ENCODE measurements around the gene GPC6. TPM values are rescaled to one million over a fixed set of nuclear protein-coding genes. Genes with fewer than 3 reads are reported as not detected.

The GPC6 gene
- total RNA-seq, 1 donor from 2014 or later: not detected

DNA sequence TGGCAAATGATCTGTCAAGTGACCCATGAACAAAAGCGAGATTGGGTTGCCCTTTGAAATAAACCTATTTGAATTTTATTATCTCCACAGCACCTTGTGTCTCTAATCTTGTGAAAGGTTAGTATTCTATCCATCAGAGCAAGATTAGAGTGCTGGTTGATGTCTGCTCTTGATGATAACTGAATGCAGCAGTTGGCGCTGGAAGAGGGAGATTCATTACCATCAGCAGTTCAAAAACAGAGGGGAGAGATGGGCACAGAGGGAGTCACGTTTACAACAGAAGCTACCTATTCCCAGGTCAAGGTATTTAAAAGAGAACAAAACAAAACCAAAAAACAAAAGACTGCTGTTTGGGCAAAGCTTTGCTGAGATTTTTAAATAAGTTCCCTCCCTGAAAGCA is 588.1 kb downstream of the GPC6 start:
- H3K9me3 Mint-ChIP-seq: no peaks in the 10 kb centered on the region

DNA sequence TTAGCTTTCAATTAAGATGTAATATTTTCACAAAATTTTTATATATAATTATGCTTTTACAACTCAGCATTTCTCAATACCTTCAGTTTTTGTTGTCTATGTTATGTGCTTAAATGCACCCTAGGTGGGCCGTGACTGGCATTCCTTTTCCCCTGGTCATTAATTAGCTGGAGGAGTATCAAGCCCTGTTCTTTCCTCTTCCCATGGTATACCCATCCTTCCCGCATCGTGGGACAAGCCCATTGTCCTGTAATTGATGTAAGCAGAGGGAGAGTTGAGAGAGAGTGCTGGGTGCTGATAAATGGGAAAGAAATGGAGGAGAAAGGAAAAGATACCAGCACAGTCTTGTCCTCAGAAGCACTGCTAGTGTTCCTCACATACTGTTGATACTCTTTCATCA is 591.7 kb downstream of the GPC6 start:
- ChIA-PET CTCF (no interaction called here), POLR2A (no interaction called here)
- ATAC-seq (ENCODE audit: low read depth) (no peak), DNase-seq (no peak)
- no peaks in the 10 kb centered on the region for H3K36me3 Mint-ChIP-seq (ENCODE audit: low read depth)
- H3K4me3 Mint-ChIP-seq: no peak overlapping the region
- H3K9me3 Mint-ChIP-seq: no peaks in the 10 kb centered on the region
- no peak overlapping the region for H3K27ac Mint-ChIP-seq
- intact Hi-C loops (cut with micrococcal nuclease): no loop called here
- TF ChIP-seq, protein P1, sequence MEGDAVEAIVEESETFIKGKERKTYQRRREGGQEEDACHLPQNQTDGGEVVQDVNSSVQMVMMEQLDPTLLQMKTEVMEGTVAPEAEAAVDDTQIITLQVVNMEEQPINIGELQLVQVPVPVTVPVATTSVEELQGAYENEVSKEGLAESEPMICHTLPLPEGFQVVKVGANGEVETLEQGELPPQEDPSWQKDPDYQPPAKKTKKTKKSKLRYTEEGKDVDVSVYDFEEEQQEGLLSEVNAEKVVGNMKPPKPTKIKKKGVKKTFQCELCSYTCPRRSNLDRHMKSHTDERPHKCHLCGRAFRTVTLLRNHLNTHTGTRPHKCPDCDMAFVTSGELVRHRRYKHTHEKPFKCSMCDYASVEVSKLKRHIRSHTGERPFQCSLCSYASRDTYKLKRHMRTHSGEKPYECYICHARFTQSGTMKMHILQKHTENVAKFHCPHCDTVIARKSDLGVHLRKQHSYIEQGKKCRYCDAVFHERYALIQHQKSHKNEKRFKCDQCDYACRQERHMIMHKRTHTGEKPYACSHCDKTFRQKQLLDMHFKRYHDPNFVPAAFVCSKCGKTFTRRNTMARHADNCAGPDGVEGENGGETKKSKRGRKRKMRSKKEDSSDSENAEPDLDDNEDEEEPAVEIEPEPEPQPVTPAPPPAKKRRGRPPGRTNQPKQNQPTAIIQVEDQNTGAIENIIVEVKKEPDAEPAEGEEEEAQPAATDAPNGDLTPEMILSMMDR (IDR thresholded peaks at IDR 0.05): no peak
- H3K27me3 Mint-ChIP-seq: no peaks in the 10 kb centered on the region
- no peaks in the 10 kb centered on the region for H3K4me1 Mint-ChIP-seq

More for the DNA sequence above, 588.1 kb downstream of the GPC6 start:
- no peaks in the 10 kb centered on the region for H3K27me3 Mint-ChIP-seq
- CTCF ChIA-PET: no interaction called here
- no peaks in the 10 kb centered on the region for H3K36me3 Mint-ChIP-seq (ENCODE audit: low read depth)
- no peak for DNase-seq
- no peak overlapping the region for H3K4me3 Mint-ChIP-seq
- POLR2A ChIA-PET: no interaction called here
- H3K4me1 Mint-ChIP-seq: no peaks in the 10 kb centered on the region
- TF ChIP-seq, protein P1 (IDR thresholded peaks at IDR 0.05): no peak
- no peak for ATAC-seq (ENCODE audit: low read depth)
- intact Hi-C loops (cut with micrococcal nuclease): no loop called here
- H3K27ac Mint-ChIP-seq: no peak overlapping the region

DNA sequence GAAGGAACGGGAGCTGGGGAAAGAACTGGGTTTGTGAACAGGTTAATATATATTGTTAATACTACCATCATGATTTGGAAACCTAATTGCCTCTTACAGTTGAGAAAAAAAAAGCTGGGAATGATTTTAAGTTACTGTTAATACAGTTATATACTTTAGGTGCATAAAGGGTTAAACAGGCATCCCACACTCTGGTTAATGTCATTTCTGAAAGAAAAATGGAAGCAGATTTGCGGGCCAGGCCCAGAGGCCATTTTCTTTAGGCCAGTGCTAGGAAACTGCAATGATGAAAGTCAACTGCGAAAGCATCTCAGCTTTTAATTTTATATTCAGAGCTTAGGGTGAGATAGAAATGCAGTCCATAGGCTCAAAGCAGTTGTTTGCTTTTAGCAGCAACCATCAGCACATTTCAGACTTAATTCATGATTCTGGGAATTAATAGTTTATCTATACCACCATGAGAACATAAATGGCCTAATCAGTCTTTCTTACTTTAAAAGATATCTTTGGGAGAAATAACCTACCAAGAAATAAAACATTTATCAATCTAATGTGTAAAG is 592.8 kb downstream of the GPC6 start:
- H3K4me3 Mint-ChIP-seq: no peak overlapping the region
- no peak for ATAC-seq (ENCODE audit: low read depth)
- intact Hi-C loops (cut with micrococcal nuclease): no loop called here
- POLR2A ChIA-PET: no interaction called here
- H3K4me1 Mint-ChIP-seq: no peaks in the 10 kb centered on the region
- CTCF ChIA-PET: no interaction called here
- H3K9me3 Mint-ChIP-seq: no peaks in the 10 kb centered on the region
- no peak for DNase-seq
- H3K27ac Mint-ChIP-seq: no peak overlapping the region
- H3K27me3 Mint-ChIP-seq: no peaks in the 10 kb centered on the region
- TF ChIP-seq, protein P1 (IDR thresholded peaks at IDR 0.05): no peak
- H3K36me3 Mint-ChIP-seq (ENCODE audit: low read depth): no peaks in the 10 kb centered on the region

DNA sequence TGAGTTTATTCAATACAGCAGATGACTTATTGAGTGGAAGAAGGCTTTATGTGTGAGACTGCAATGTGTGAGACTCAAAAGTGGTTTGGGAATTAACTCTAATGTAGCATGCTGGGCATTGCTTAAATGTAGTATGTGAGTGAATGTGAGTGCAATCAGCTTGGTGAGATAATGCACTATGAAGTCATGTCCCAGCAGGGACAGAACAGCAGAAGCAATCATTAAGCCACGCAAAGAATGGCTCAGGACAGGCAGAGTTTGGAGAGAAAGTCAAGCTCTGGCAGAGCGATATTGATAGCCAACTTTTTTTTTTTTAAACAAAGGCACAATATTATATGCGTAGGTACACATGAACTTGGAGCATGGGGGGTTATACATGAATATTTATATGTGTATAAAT is 597.7 kb downstream of the GPC6 start:
- no peaks in the 10 kb centered on the region for H3K4me1 Mint-ChIP-seq
- DNase-seq (no peak), ATAC-seq (ENCODE audit: low read depth) (no peak)
- no peaks in the 10 kb centered on the region for H3K36me3 Mint-ChIP-seq (ENCODE audit: low read depth)
- CTCF ChIA-PET: no interaction called here
- POLR2A ChIA-PET: no interaction called here
- H3K9me3 Mint-ChIP-seq: no peaks in the 10 kb centered on the region
- no peak overlapping the region for H3K27ac Mint-ChIP-seq
- TF ChIP-seq, protein P1 (IDR thresholded peaks at IDR 0.05): no peak
- H3K27me3 Mint-ChIP-seq: no peaks in the 10 kb centered on the region
- intact Hi-C loops (cut with micrococcal nuclease): no loop called here
- H3K4me3 Mint-ChIP-seq: no peak overlapping the region

DNA sequence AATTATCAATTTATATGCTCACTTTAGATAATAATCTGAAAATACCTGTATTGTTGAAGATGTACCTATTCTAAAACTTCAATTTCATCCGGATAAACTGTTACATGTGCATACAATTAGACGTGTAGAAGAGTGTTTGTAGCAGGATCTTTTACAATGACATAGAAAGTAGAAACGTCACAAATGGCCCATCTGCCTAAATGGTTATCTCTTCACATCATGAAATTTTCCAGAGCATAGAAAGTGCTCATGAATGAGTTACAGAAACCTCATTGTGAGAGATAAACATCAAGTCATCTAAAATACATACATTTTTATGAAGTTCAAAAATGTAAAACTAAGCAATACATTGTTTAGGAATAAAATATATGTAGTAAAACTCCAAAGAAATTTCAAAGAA is 607.4 kb downstream of the GPC6 start:
- Mint-ChIP-seq H3K27me3 (no peaks in the 10 kb centered on the region), H3K36me3 (ENCODE audit: low read depth) (no peaks in the 10 kb centered on the region), H3K4me3 (no peak overlapping the region), H3K4me1 (no peaks in the 10 kb centered on the region), H3K27ac (no peak overlapping the region), H3K9me3 (peaks cover 2% of the 10 kb centered on the region)
- CTCF ChIA-PET: no interaction called here
- DNase-seq (no peak), ATAC-seq (ENCODE audit: low read depth) (no peak)
- intact Hi-C loops (cut with micrococcal nuclease): no loop called here
- POLR2A ChIA-PET: no interaction called here
- TF ChIP-seq, protein P1 (IDR thresholded peaks at IDR 0.05): no peak
